ENCODE results near the gene SLIT1. TPM values are rescaled to one million over a fixed set of nuclear protein-coding genes. Genes with fewer than 3 reads are reported as not detected.

Gene SLIT1
- total RNA-seq, 4 donors from 2014 or later = 0.28 to 1.7 TPM; not detected in 2

DNA sequence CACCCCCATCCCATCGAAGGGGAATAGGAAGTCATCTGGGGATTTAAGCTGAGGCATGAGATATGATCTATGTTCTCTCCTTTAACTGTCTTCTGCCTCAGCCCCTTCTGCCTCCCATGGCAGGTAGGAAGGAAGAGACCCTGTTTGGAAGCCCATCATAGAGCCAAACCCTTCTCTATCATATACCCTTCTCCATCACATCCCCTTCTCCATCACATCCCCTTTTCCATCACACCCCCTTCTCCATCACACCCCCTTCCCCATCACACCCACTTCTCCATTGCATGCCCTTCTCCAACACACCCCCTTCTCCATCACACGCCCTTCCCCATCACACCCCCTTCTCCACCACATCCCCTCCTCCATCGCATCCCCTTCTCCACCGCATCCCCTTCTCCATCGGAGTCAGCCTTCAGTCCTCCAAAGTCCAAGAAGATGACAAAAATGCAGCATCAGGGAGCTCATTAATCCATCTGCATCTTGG, 7.2 kb upstream of the SLIT1 start:
- H3K9me3 ChIP-seq = no peaks in the 10 kb centered on the region
- H3K4me1 ChIP-seq = peaks cover 0 to 11% (median 0%) of the 10 kb centered on the region in 4 donors
- H3K4me3 ChIP-seq = no peak overlapping the region
- DNase-seq = no peak
- H3K27ac ChIP-seq = no peak overlapping the region
- TF ChIP-seq, protein P1, sequence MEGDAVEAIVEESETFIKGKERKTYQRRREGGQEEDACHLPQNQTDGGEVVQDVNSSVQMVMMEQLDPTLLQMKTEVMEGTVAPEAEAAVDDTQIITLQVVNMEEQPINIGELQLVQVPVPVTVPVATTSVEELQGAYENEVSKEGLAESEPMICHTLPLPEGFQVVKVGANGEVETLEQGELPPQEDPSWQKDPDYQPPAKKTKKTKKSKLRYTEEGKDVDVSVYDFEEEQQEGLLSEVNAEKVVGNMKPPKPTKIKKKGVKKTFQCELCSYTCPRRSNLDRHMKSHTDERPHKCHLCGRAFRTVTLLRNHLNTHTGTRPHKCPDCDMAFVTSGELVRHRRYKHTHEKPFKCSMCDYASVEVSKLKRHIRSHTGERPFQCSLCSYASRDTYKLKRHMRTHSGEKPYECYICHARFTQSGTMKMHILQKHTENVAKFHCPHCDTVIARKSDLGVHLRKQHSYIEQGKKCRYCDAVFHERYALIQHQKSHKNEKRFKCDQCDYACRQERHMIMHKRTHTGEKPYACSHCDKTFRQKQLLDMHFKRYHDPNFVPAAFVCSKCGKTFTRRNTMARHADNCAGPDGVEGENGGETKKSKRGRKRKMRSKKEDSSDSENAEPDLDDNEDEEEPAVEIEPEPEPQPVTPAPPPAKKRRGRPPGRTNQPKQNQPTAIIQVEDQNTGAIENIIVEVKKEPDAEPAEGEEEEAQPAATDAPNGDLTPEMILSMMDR (IDR thresholded peaks at IDR 0.05) = no peak
- no peak for TF ChIP-seq POLR2A (IDR thresholded peaks at IDR 0.05)
- H3K27me3 ChIP-seq = peaks cover 0 to 7% of the 10 kb centered on the region in 2 donors
- no peaks in the 10 kb centered on the region for H3K36me3 ChIP-seq

DNA sequence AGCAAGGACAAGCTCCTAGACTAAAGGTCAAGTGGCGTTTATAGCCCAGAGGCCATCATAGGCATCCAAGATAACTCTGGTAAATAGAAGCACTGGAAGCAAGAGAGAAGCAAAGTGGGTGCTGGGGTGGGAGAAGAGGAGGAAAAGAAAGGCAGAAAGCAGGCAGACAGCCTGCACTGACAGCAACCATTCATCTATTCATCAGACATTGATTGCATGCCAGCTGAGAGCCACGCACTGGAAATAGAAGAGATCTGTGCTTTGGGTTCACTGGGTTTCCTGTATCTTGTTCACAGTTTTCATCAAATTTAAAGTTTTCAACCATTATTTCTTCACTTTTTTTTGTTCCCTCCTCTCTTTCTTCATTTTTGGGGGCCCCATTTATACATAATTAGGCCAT, 4.7 kb upstream of the SLIT1 start:
- TF ChIP-seq, protein P1 (IDR thresholded peaks at IDR 0.05) = no peak
- no peak for TF ChIP-seq POLR2A (IDR thresholded peaks at IDR 0.05)
- peaks cover 0 to 5% of the 10 kb centered on the region in 2 donors for H3K27me3 ChIP-seq
- H3K9me3 ChIP-seq = no peaks in the 10 kb centered on the region
- peaks cover 0 to 7% (median 3%) of the 10 kb centered on the region in 4 donors for H3K4me1 ChIP-seq
- H3K27ac ChIP-seq = no peak overlapping the region
- no peaks in the 10 kb centered on the region for H3K36me3 ChIP-seq
- DNase-seq = no peak
- H3K4me3 ChIP-seq = no peak overlapping the region

DNA sequence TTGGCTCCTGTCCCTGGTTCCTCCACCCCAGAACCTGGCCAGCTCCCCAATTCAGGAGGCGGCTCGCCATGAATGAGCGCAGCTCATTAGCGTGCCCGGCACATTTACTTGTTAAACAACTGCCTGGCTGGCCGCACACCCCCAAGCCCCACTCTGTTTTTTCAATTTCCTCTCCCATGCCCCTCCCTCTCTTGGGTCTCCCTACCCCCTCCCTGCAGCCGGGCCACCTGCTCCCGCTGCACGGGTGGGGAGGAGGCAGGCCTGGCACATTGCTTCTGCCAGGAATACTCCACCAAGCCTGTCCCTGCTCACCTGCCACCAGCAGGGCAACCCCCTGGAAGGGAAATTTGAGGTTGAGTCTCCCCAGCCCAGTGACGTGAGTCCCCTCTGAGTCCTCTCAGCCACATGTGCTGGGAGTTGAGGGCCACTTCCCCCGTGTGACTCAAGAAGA, 2.5 kb upstream of the SLIT1 start:
- H3K9me3 ChIP-seq = no peaks in the 10 kb centered on the region
- TF ChIP-seq, protein P1 (IDR thresholded peaks at IDR 0.05) = no peak
- no peak overlapping the region for H3K4me3 ChIP-seq
- DNase-seq = peak in 1 of 3 donors; percentile 34
- H3K27me3 ChIP-seq = peaks cover 0 to 12% of the 10 kb centered on the region in 2 donors
- H3K27ac ChIP-seq = no peak overlapping the region
- H3K4me1 ChIP-seq = peaks cover 0 to 12% (median 5%) of the 10 kb centered on the region in 4 donors
- H3K36me3 ChIP-seq = no peaks in the 10 kb centered on the region

DNA sequence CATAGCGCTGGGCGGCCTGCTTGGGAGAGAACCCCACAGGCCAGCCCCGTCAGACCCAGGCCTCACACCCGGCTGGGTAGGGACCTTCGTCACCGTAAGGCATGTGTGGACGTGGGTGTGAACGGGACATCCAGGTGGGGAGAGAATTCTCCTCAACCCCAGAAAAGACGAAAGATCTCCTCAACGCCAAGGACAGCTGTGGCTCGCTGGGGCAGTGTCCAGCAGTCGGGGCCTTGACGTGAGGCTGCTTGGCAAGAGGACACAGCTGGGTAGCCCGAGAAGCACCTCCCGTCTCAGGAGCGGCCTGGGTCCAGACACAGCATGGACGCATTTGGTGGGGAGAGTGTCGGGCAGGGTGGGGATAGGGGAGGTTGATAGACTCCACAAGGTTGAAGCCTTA, 1.2 kb upstream of the SLIT1 start:
- Histone ChIP-seq H3K4me1 (peaks cover 0 to 12% (median 5%) of the 10 kb centered on the region in 4 donors), H3K4me3 (no peak overlapping the region), H3K27me3 (peaks cover 0 to 12% of the 10 kb centered on the region in 2 donors), H3K36me3 (no peaks in the 10 kb centered on the region), H3K27ac (no peak overlapping the region), H3K9me3 (no peaks in the 10 kb centered on the region)
- DNase-seq = peak in 1 of 3 donors; percentile 5
- TF ChIP-seq, protein P1 (IDR thresholded peaks at IDR 0.05) = no peak
- TF ChIP-seq POLR2A (IDR thresholded peaks at IDR 0.05) = no peak

DNA sequence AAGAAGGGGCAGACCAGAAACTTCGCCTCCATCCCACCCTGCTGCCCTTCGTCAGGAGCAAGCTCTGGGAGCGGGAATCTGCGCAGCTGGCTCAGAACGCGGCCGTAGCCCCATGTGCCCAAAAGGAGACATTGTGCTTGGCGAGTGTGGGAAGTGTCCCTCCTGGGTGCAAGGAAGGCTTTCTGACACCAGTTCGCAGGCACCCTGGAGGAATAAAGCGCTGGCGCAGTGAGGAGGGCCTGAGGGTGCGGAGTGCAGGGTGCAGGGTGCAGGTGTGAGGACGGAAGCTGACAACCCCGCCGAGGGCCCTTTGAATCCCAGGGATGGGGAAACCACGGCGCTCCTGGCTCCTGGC, 811 bp downstream of the SLIT1 start:
- Histone ChIP-seq H3K36me3 (no peaks in the 10 kb centered on the region), H3K4me3 (no peak overlapping the region), H3K9me3 (no peaks in the 10 kb centered on the region), H3K27me3 (peaks cover 0 to 12% of the 10 kb centered on the region in 2 donors), H3K27ac (no peak overlapping the region), H3K4me1 (peaks cover 0 to 12% (median 5%) of the 10 kb centered on the region in 4 donors)
- DNase-seq = no peak
- TF ChIP-seq, protein P1 (IDR thresholded peaks at IDR 0.05) = no peak
- no peak for TF ChIP-seq POLR2A (IDR thresholded peaks at IDR 0.05)

DNA sequence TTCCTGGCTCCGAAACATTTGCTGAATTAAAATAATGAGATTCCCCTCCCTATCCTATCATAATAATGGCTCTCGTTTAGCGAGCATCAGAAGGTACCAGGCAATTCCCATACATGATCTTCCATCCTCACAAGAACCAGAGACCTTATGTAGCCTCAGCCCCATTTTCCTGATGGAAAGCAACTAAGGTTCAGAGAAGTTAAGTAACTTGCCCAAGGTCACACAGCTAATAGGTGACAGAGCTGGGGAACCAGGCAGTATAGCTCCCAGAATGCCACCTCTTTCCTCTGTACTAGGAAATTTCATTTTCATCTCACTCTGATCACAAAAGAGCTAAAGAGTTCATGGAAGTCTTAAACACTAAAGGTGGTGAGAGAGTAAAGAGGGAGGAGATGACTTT, 2.4 kb downstream of the SLIT1 start:
- no peak for DNase-seq
- no peak for TF ChIP-seq POLR2A (IDR thresholded peaks at IDR 0.05)
- TF ChIP-seq, protein P1 (IDR thresholded peaks at IDR 0.05) = no peak

More for the DNA sequence above, 2.4 kb downstream of the SLIT1 start:
- no peaks in the 10 kb centered on the region for H3K36me3 ChIP-seq
- H3K9me3 ChIP-seq = no peaks in the 10 kb centered on the region
- peaks cover 0 to 12% (median 5%) of the 10 kb centered on the region in 4 donors for H3K4me1 ChIP-seq
- no peak overlapping the region for H3K4me3 ChIP-seq
- peaks cover 0 to 22% of the 10 kb centered on the region in 2 donors for H3K27me3 ChIP-seq
- no peak overlapping the region for H3K27ac ChIP-seq
